GM12878 (cell line): ENCODE data around the gene USP54. TPM values are rescaled to one million over a fixed set of nuclear protein-coding genes. Genes with fewer than 3 reads are reported as not detected.
"Not testable (repeated sequence)": the region's sequence is repeated elsewhere in the genome, so short reads cannot be mapped to it uniquely, and the experiment has no call there.

ENCODE experiments used
- ATAC-seq: fragments of 200-7000 bp; cut with Tn5 transposase; 3 replicates; pipeline ENCODE4 v1.9.1; 2020; ENCODE audit warnings: mild to moderate bottlenecking, moderate library complexity
- BruUV-seq: library from RNA; stranded (reverse); fragments of 400-500 nt; replicated peaks from 2 replicates; lab custom pipeline; 2021; lab: Mats Ljungman, UMichigan
- CTCF ChIA-PET: fragments of 300-600 bp; sonication (Branson Sonifier 250); formaldehyde crosslinking; extraction: SDS; loops from one replicate; lab custom pipeline; 2021; ENCODE audit warnings: inconsistent platforms; lab: Yijun Ruan, JAX
- POLR2A ChIA-PET: fragments of 350-600 bp; formaldehyde crosslinking; extraction: SDS; loops from one replicate; lab custom pipeline; 2021; ENCODE audit warnings: inconsistent platforms; lab: Charles Lee
- RAD21 ChIA-PET: fragments of 300-600 bp; sonication (Branson Sonifier 250); formaldehyde crosslinking; loops from one replicate; lab custom pipeline; 2023; ENCODE audit warnings: antibody characterized with exemption; ENCODE audit not compliant: unreplicated experiment; lab: Charles Lee
- SMC1A ChIA-PET: fragments of 300-600 bp; sonication (Branson Sonifier 250); formaldehyde crosslinking; loops from one replicate; lab custom pipeline; 2023; ENCODE audit not compliant: unreplicated experiment, uncharacterized antibody; lab: Charles Lee
- DNase-seq: peaks from one replicate; pipeline ENCODE4 v3.0.0-alpha.2; 2011; ENCODE audit warnings: low read depth, low spot score
- FAIRE-seq: peaks from 3 replicates; lab custom pipeline; 2011; peaks lifted over from hg19 to GRCh38; lab: Jason Lieb, UNC
- H2AFZ ChIP-seq: 2 replicates; pipeline ENCODE4 v1.6.0; 2011; ENCODE audit warnings: low read depth, low read length, control low read depth; ENCODE audit not compliant: control insufficient read depth
- H3K27ac ChIP-seq: 2 replicates; pipeline ENCODE4 v1.5.1; 2011; ENCODE audit warnings: control low read depth; ENCODE audit not compliant: control insufficient read depth, insufficient read depth
- H3K27me3 ChIP-seq, 2 experiments: replicated peaks in 1 of 2; 2 replicates each; pipeline versions ENCODE4 v1.6.0 to v1.6.1; 2011; ENCODE audit warnings: low read length in 1 of 2; ENCODE audit not compliant: control insufficient read depth in 2 of 2, insufficient read depth in 2 of 2
- H3K36me3 ChIP-seq, 2 experiments: 2 replicates each; pipeline ENCODE4 v1.5.1; 2011; ENCODE audit warnings: low read length in 1 of 2; ENCODE audit not compliant: control insufficient read depth in 2 of 2, insufficient read depth in 2 of 2
- H3K4me1 ChIP-seq: 2 replicates; pipeline ENCODE4 v1.6.1; 2011; ENCODE audit warnings: mild to moderate bottlenecking, low read length, moderate library complexity, mixed read lengths; ENCODE audit not compliant: control insufficient read depth, insufficient read depth
- H3K4me2 ChIP-seq: 2 replicates; pipeline ENCODE4 v1.6.0; 2011; ENCODE audit warnings: control low read depth; ENCODE audit not compliant: control insufficient read depth, insufficient read depth
- H3K4me3 ChIP-seq: fragments of 200-600 bp; sonication (generic); 2 replicates; pipeline ENCODE4 v1.5.1; 2016
- H3K79me2 ChIP-seq: 2 replicates; pipeline ENCODE4 v1.6.0; 2011; ENCODE audit warnings: low read length; ENCODE audit not compliant: control insufficient read depth, insufficient read depth
- H3K9ac ChIP-seq: 2 replicates; pipeline ENCODE4 v1.8.0; 2011; ENCODE audit warnings: low read length, control low read depth, mixed read lengths; ENCODE audit not compliant: control insufficient read depth, insufficient read depth
- H3K9me3 ChIP-seq: replicated peaks from 3 replicates; pipeline ENCODE4 v1.5.1; 2011; ENCODE audit warnings: mild to moderate bottlenecking, low read length; ENCODE audit not compliant: control insufficient read depth, insufficient read depth
- H4K20me1 ChIP-seq: 2 replicates; pipeline ENCODE4 v1.6.0; 2011; ENCODE audit not compliant: control insufficient read depth, insufficient read depth
- HDGF ChIP-seq: fragments of 450-650 bp; IDR thresholded peaks from 2 replicates; pipeline ENCODE4 v1.6.1; 2016; ENCODE audit warnings: antibody characterized with exemption
- MTA2 ChIP-seq: fragments of 450-650 bp; IDR thresholded peaks from 2 replicates; pipeline ENCODE4 v1.6.1; 2016; ENCODE audit warnings: low read depth, mild to moderate bottlenecking, moderate library complexity
- RUNX3 ChIP-seq: IDR thresholded peaks from 2 replicates; pipeline ENCODE4 v1.6.1; 2012; ENCODE audit warnings: low read length, inconsistent platforms
- TAF1 ChIP-seq: IDR thresholded peaks from 2 replicates; pipeline ENCODE4 v1.6.1; 2011; ENCODE audit warnings: mild to moderate bottlenecking, low read depth, low read length, borderline replicate concordance
- WRNIP1 ChIP-seq: IDR thresholded peaks from 2 replicates; pipeline ENCODE4 v1.6.1; 2011; ENCODE audit warnings: low read depth, low read length, improper control_type of control experiment, borderline replicate concordance
- ZNF274 ChIP-seq: IDR thresholded peaks from one replicate; pipeline ENCODE4 v1.8.0; 2011; ENCODE audit not compliant: insufficient read length, insufficient read depth
- WGBS: methylation state at CpG from one replicate; pipeline ENCODE4 v1.1.6; 2016; ENCODE audit warnings: low lambda C conversion rate; ENCODE audit not compliant: insufficient replicate concordance, insufficient coverage; ENCODE audit errors: missing lambda C conversion rate; 5-methylcytosine and 5-hydroxymethylcytosine counted together
- in situ Hi-C: fragments of 300-500 bp; cut with MboI; formaldehyde crosslinking; loops from 9 replicates; pipeline ENCODE4 v1.14.3; 2018; ENCODE audit warnings: mixed read lengths
- intact Hi-C: fragments of 100-400 bp; cut with micrococcal nuclease; formaldehyde crosslinking; loops from one replicate; pipeline ENCODE4 v1.14.2; 2022; ENCODE audit not compliant: unreplicated experiment
- polyA plus RNA-seq, 11 experiments: library from polyadenylated mRNA; depleted of rRNA in 4 of 11; unstranded in 6 of 11; stranded (reverse) in 5 of 11; fragments of >200 nt; fragmentation: Nextera tagmentation in 4 of 11; fragmentation: Illumina TruSeq in 1 of 11; extraction: Ambion mirVana in 4 of 11; extraction: Trizol in 1 of 11; gene quantifications; 1 replicate in 1 of 11; 2 replicates in 10 of 11; pipeline versions ENCODE4 v1.2.1 to v1.2.3, GENCODE V29; 2011 to 2016; ENCODE audit warnings: inconsistent platforms in 2 of 11, missing spikeins in 2 of 11, low read depth in 1 of 11
- total RNA-seq, 4 experiments: library from RNA; depleted of rRNA in 3 of 4; stranded (reverse); fragments of >200 nt in 3 of 4; fragmentation: Illumina TruSeq in 1 of 4; extraction: Trizol in 1 of 4; gene quantifications; 2 replicates each; pipeline versions ENCODE4 v1.2.1 to v1.2.3, GENCODE V29; 2013 to 2021

Gene USP54
- total and polyA plus RNA-seq, 10 of the 15 experiments (the other 5 are each of a cell fraction or from before 2014, with no cell fraction given): 0.93 to 10.5 (median 5.5) TPM

DNA sequence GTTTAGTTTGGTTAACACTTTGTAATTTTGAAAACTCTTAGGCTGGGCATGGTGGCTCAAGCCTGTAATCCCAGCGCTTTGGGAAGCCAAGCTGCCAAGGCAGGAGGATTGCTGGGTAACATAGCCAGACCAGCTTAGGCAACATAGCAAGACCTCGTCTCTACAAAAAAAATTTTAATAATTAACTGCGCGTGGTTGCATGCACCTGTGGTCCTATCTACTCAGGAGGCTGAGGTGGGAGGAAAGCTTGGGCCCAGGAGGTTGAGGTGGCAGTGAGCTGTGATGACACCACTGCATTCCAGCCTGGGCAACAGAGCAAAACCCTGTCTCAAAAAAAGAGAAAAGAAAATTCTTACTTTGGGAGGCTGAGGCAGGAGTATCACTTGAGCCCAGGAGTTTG, 31.9 kb upstream of the USP54 start:
- ChIA-PET POLR2A (no interaction called here), SMC1A (interaction anchor here (0.6 to 1.8 kb wide), 3 partner anchors 20 to 135 kb away, joined by 3 to 5 read pairs (median 3); no protein-coding TSS in a partner anchor), CTCF (interaction anchor here (0.8 to 3.7 kb wide), 2 partner anchors 14 to 21 kb away, joined by 3 to 20 read pairs; no protein-coding TSS in a partner anchor)
- no peaks in the 10 kb centered on the region for H3K9me3 ChIP-seq
- H3K36me3 ChIP-seq: no peaks in the 10 kb centered on the region
- H4K20me1 ChIP-seq: no peaks in the 10 kb centered on the region
- no peak for ATAC-seq
- H2AFZ ChIP-seq: no peak overlapping the region
- H3K79me2 ChIP-seq: peaks cover 10% of the 10 kb centered on the region
- peaks cover 5% of the 10 kb centered on the region for H3K4me1 ChIP-seq
- FAIRE-seq: no peak
- no peak overlapping the region for H3K9ac ChIP-seq
- no peak overlapping the region for H3K4me2 ChIP-seq
- H3K27me3 ChIP-seq: no peaks in the 10 kb centered on the region
- 96% methylated on average over 4 of the region's 4 CpGs for WGBS
- intact Hi-C loops: no loop called here
- DNase-seq: no peak
- TF ChIP-seq RUNX3 (no peak), HDGF (no peak), TAF1 (no peak), WRNIP1 (no peak), MTA2 (no peak), ZNF274 (no peak)
- TF ChIP-seq, all 136 proteins: peak for 0
- Histone ChIP-seq H3K4me3 (no peak overlapping the region), H3K27ac (no peak overlapping the region)
- in situ Hi-C loops: no loop called here
- RAD21 ChIA-PET: interaction anchor here (1.0 kb wide), 1 partner anchor 31 kb away, joined by 5 read pairs; no protein-coding TSS in a partner anchor
- BruUV-seq: no TSS peak

DNA sequence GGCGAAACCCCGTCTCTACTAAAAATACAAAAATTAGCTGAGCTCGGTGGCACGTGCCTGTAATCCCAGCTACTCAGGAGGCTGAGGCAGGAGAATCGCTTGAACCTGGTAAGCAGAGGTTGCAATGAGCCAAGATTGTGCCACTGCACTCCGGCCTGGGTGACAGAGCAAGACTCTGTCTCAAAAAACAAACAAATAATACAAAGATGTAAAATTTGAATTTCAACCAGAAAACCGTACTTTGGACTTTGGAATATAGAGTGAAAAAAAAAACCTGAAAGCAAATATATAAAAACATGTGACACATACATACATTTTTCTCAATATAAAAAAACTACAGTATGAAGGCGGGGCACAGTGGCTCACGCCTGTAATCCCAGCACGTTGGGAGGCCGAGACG, 29.8 kb upstream of the USP54 start:
- H3K36me3 ChIP-seq, H3K4me3 ChIP-seq, H3K4me1 ChIP-seq, in situ Hi-C loops, POLR2A ChIA-PET, H3K27ac ChIP-seq, H3K79me2 ChIP-seq, RAD21 ChIA-PET, H4K20me1 ChIP-seq, H3K9me3 ChIP-seq, FAIRE-seq, H3K4me2 ChIP-seq, H3K9ac ChIP-seq, CTCF ChIA-PET, H3K27me3 ChIP-seq, H2AFZ ChIP-seq, DNase-seq, ATAC-seq, BruUV-seq: not testable (repeated sequence)
- SMC1A ChIA-PET: interaction anchor here (1.0 to 1.8 kb wide), 2 partner anchors 10 to 23 kb away, joined by 3 to 5 read pairs; no protein-coding TSS in a partner anchor
- 91% methylated on average over 12 of the region's 12 CpGs for WGBS
- intact Hi-C loops: loop anchor here (2.0 kb wide), 1 partner anchor 24 kb away; no protein-coding TSS in a partner anchor

DNA sequence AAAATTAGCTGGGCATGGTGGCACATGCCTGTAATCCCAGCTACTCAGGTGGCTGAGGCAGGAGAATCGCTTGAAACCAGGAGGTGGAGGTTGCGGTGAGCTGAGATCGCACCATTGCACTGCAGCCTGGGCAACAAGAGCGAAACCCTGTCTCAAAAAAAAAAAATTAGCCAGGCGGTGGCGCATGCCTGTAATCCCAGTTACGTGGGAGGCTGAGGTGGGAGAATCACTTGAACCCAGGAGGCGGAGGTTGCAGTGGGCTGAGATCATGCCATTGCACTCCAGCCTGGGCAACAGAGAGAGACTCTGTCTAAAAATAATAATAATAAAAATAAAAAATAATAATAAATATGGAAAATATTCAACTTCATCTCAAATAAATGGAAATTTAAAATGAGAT, 26.0 kb upstream of the USP54 start:
- H2AFZ ChIP-seq, in situ Hi-C loops, H3K9me3 ChIP-seq, ATAC-seq, BruUV-seq, H3K79me2 ChIP-seq, H3K4me3 ChIP-seq, POLR2A ChIA-PET, DNase-seq, H3K27me3 ChIP-seq, H4K20me1 ChIP-seq, RAD21 ChIA-PET, H3K27ac ChIP-seq, intact Hi-C loops, FAIRE-seq, H3K4me2 ChIP-seq, H3K4me1 ChIP-seq, H3K36me3 ChIP-seq, H3K9ac ChIP-seq: not testable (repeated sequence)
- ChIA-PET CTCF (interaction anchor here (1.3 to 2.3 kb wide), 2 partner anchors 15 to 27 kb away, joined by 3 to 14 read pairs; no protein-coding TSS in a partner anchor), SMC1A (interaction anchor here (0.6 to 1.6 kb wide), 2 partner anchors 11 to 303 kb away, joined by 3 read pairs; no protein-coding TSS in a partner anchor)
- WGBS: 98% methylated on average over 8 of the region's 8 CpGs
